K562 (cell line): ENCODE data around the gene CD84. TPM values are rescaled to one million over a fixed set of nuclear protein-coding genes. Genes with fewer than 3 reads are reported as not detected.

Source experiments
- CTBP1 ChIP-seq: fragments of 450-650 bp; IDR thresholded peaks from 2 replicates; pipeline ENCODE4 v1.6.1; 2016; ENCODE audit warnings: borderline replicate concordance
- ELF2 ChIP-seq: fragments of 250-450 bp; sonication (Bioruptor Pico); IDR thresholded peaks from 2 replicates; pipeline ENCODE4 v1.5.0; 2021; ENCODE audit warnings: mild to moderate bottlenecking
- L3MBTL2 ChIP-seq: fragments of 450-650 bp; IDR thresholded peaks from 2 replicates; pipeline ENCODE4 v1.6.1; 2016; ENCODE audit warnings: mild to moderate bottlenecking, moderate library complexity
- MGA ChIP-seq: fragments of 450-650 bp; IDR thresholded peaks from 2 replicates; pipeline ENCODE4 v1.6.1; 2016; ENCODE audit warnings: mild to moderate bottlenecking, moderate library complexity
- PCBP2 ChIP-seq: fragments of 200-400 bp; formaldehyde crosslinking; IDR thresholded peaks from 2 replicates; pipeline ENCODE4 v1.6.1; 2018; ENCODE audit warnings: low read length, low read depth, mild to moderate bottlenecking, moderate library complexity; ENCODE audit not compliant: poor library complexity, severe bottlenecking
- RB1 ChIP-seq: fragments of 450-650 bp; IDR thresholded peaks from 2 replicates; pipeline ENCODE4 v1.6.1; 2017; ENCODE audit warnings: low read depth, mild to moderate bottlenecking
- SMARCC2 ChIP-seq: fragments of 450-650 bp; IDR thresholded peaks from 2 replicates; pipeline ENCODE4 v1.6.1; 2017; ENCODE audit warnings: antibody characterized with exemption, moderate library complexity, mild to moderate bottlenecking, low read depth
- THRB ChIP-seq: fragments of 450-650 bp; formaldehyde crosslinking; conservative IDR thresholded peaks from 2 replicates; pipeline ENCODE4 v1.4.0; 2022; ENCODE audit warnings: mild to moderate bottlenecking, missing genetic modification characterization
- ZBTB43 ChIP-seq: sonication (generic); formaldehyde crosslinking; IDR thresholded peaks from 2 replicates; pipeline ENCODE4 v1.8.0; 2023; ENCODE audit warnings: mild to moderate bottlenecking, missing genetic modification reagents
- ZNF280B ChIP-seq: fragments of 250-450 bp; sonication (Bioruptor Pico); IDR thresholded peaks from 2 replicates; pipeline ENCODE4 v1.5.1; 2021; ENCODE audit warnings: mild to moderate bottlenecking
- ZNF766 ChIP-seq: fragments of 200-800 bp; sonication (Bioruptor generic); conservative IDR thresholded peaks from 2 replicates; pipeline ENCODE4 v1.6.1; 2016; ENCODE audit warnings: missing genetic modification characterization, missing compliant biosample characterization
- polyA plus RNA-seq, 8 experiments: library from polyadenylated mRNA; depleted of rRNA in 4 of 8; stranded (reverse) in 5 of 8; unstranded in 3 of 8; fragments of >200 nt; fragmentation: Nextera tagmentation in 2 of 8; fragmentation: Illumina TruSeq in 1 of 8; extraction: Ambion mirVana in 2 of 8; extraction: Trizol in 1 of 8; gene quantifications; 2 replicates each; pipeline versions ENCODE4 v1.2.1 to v1.2.3, GENCODE V29; 2011 to 2014; ENCODE audit warnings: inconsistent platforms in 1 of 8, missing spikeins in 1 of 8
- total RNA-seq, 7 experiments: library from RNA; depleted of rRNA in 6 of 7; stranded (reverse); fragments of >200 nt in 6 of 7; fragmentation: Illumina TruSeq in 2 of 7; extraction: Trizol in 2 of 7; gene quantifications; 2 replicates each; pipeline versions ENCODE4 v1.2.1 to v1.2.3, GENCODE V29; 2011 to 2021; ENCODE audit warnings: low replicate concordance in 1 of 7

Gene CD84
- total and polyA plus RNA-seq, 9 of the 15 experiments (the other 6 are each of a cell fraction or from before 2014, with no cell fraction given), result 0.82 to 6.8 (median 2.0) TPM

GRCh38 chr1:160558660-160559380 is 20.5 kb downstream of the CD84 start (continued):
- TF ChIP-seq CTBP1 (peak; percentile 40; the same call in 1 of the 2 replicates), THRB (CRISPR knock-in tag) (no peak), L3MBTL2 (0 out of 2 replicates have a peak, but pooled peaks have one; percentile 10), ZBTB43 (CRISPR knock-in tag) (no peak), ZNF766 (CRISPR knock-in tag) (0 out of 2 replicates have a peak, but pooled peaks have one; percentile 24), SMARCC2 (0 out of 2 replicates have a peak, but pooled peaks have one; percentile 39), ELF2 (CRISPR knock-in tag) (0 out of 2 replicates have a peak, but pooled peaks have one; percentile 36), ZNF280B (CRISPR knock-in tag) (no peak), MGA (peak; percentile 36; the same call in 1 of the 2 replicates), RB1 (no peak), PCBP2 (no peak)
